OCI-LY3 (cell line): Measurements from ENCODE around the gene CDH6.

ENCODE experiments used
- H2AFZ ChIP-seq: fragments of 200-600, 300-600 bp; shearing (Covaris generic); 2 replicates; pipeline ENCODE4 v1.6.0; 2014; ENCODE audit warnings: antibody characterized with exemption, low read depth, low read length
- H3K27ac ChIP-seq: fragments of 200-600, 300-600 bp; sonication (generic); 2 replicates; pipeline ENCODE4 v1.5.1; 2014; ENCODE audit warnings: mild to moderate bottlenecking, low read length, moderate library complexity, mixed read lengths
- H3K27me3 ChIP-seq: fragments of 200-600, 300-600 bp; sonication (generic); 2 replicates; pipeline ENCODE4 v1.6.1; 2014; ENCODE audit warnings: low read depth, low read length, mixed read lengths
- H3K36me3 ChIP-seq: fragments of 200-600, 300-600 bp; sonication (generic); replicated peaks from 2 replicates; pipeline ENCODE3; 2014; ENCODE audit warnings: low read depth, low read length, mixed read lengths
- H3K4me1 ChIP-seq: fragments of 300-600, 200-600 bp; sonication (generic); 2 replicates; pipeline ENCODE4 v1.6.1; 2014; ENCODE audit warnings: low read length, mixed read lengths
- H3K4me2 ChIP-seq: fragments of 200-600, 300-600 bp; sonication (generic); 2 replicates; pipeline ENCODE4 v1.6.1; 2014; ENCODE audit warnings: low read length, mixed read lengths
- H3K4me3 ChIP-seq: fragments of 300-600, 200-600 bp; sonication (generic); 2 replicates; pipeline ENCODE4 v1.5.1; 2014; ENCODE audit warnings: antibody characterized with exemption, mild to moderate bottlenecking, low read length, moderate library complexity
- H3K79me2 ChIP-seq: fragments of 300-600, 200-600 bp; shearing (Covaris generic); 2 replicates; pipeline ENCODE4 v1.6.1; 2014; ENCODE audit warnings: mild to moderate bottlenecking, low read length, mixed read lengths
- H3K9ac ChIP-seq: fragments of 300-600, 200-600 bp; shearing (Covaris generic); 2 replicates; pipeline ENCODE4 v1.6.0; 2014; ENCODE audit warnings: mild to moderate bottlenecking, low read length, moderate library complexity
- H3K9me3 ChIP-seq: fragments of 200-600, 300-600 bp; shearing (Covaris generic); 2 replicates; pipeline ENCODE4 v1.6.1; 2014; ENCODE audit warnings: low read length, mixed read lengths; ENCODE audit not compliant: insufficient read depth
- H4K20me1 ChIP-seq: fragments of 200-600, 300-600 bp; sonication (generic); 2 replicates; pipeline ENCODE4 v1.6.1; 2016; ENCODE audit warnings: low read length, mixed read lengths; ENCODE audit not compliant: insufficient read depth
- EZH2phosphoT487 ChIP-seq: fragments of 200-600 bp; shearing (Covaris generic); IDR thresholded peaks from 2 replicates; pipeline ENCODE4 v1.6.1; 2018; ENCODE audit warnings: antibody characterized with exemption, mixed run types, low read depth
- TF ChIP-seq, protein P1 (sequence below): fragments of 200-600, 300-600 bp; sonication (generic); IDR thresholded peaks from 2 replicates; pipeline ENCODE4 v1.5.1; 2014; ENCODE audit warnings: antibody characterized with exemption, low read length, low read depth

The CDH6 gene

GRCh38 chr5:31156631-31157160, 36.8 kb upstream of the CDH6 start:
- H3K9me3 ChIP-seq: no peaks in the 10 kb centered on the region
- no peaks in the 10 kb centered on the region for H3K27me3 ChIP-seq

GRCh38 chr5:31157720-31158119, 35.8 kb upstream of the CDH6 start:
- Histone ChIP-seq H4K20me1 (no peaks in the 10 kb centered on the region), H3K27ac (no peak overlapping the region), H3K9me3 (no peaks in the 10 kb centered on the region), H3K36me3 (no peaks in the 10 kb centered on the region), H2AFZ (no peak overlapping the region), H3K9ac (no peak overlapping the region), H3K79me2 (no peaks in the 10 kb centered on the region), H3K27me3 (no peaks in the 10 kb centered on the region), H3K4me1 (no peaks in the 10 kb centered on the region), H3K4me3 (no peak overlapping the region), H3K4me2 (no peak overlapping the region)
- TF ChIP-seq, protein P1, sequence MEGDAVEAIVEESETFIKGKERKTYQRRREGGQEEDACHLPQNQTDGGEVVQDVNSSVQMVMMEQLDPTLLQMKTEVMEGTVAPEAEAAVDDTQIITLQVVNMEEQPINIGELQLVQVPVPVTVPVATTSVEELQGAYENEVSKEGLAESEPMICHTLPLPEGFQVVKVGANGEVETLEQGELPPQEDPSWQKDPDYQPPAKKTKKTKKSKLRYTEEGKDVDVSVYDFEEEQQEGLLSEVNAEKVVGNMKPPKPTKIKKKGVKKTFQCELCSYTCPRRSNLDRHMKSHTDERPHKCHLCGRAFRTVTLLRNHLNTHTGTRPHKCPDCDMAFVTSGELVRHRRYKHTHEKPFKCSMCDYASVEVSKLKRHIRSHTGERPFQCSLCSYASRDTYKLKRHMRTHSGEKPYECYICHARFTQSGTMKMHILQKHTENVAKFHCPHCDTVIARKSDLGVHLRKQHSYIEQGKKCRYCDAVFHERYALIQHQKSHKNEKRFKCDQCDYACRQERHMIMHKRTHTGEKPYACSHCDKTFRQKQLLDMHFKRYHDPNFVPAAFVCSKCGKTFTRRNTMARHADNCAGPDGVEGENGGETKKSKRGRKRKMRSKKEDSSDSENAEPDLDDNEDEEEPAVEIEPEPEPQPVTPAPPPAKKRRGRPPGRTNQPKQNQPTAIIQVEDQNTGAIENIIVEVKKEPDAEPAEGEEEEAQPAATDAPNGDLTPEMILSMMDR: no peak
- no peak for TF ChIP-seq EZH2phosphoT487

More at GRCh38 chr5:31156631-31157160, 36.8 kb upstream of the CDH6 start:
- Histone ChIP-seq H3K4me2 (no peak overlapping the region), H4K20me1 (no peaks in the 10 kb centered on the region), H3K4me1 (no peaks in the 10 kb centered on the region), H3K27ac (no peak overlapping the region), H3K4me3 (no peak overlapping the region), H3K36me3 (no peaks in the 10 kb centered on the region), H3K79me2 (no peaks in the 10 kb centered on the region), H3K9ac (no peak overlapping the region), H2AFZ (no peak overlapping the region)
- no peak for TF ChIP-seq EZH2phosphoT487
- TF ChIP-seq, protein P1: no peak

- H3K4me3 ChIP-seq: no peak overlapping the region
- no peaks in the 10 kb centered on the region for H3K79me2 ChIP-seq
- H3K4me2 ChIP-seq: no peak overlapping the region
- no peak overlapping the region for H3K9ac ChIP-seq
- H3K27me3 ChIP-seq: no peaks in the 10 kb centered on the region
- no peaks in the 10 kb centered on the region for H4K20me1 ChIP-seq
- TF ChIP-seq, protein P1: no peak
- no peak for TF ChIP-seq EZH2phosphoT487
- no peak overlapping the region for H3K27ac ChIP-seq
- H3K9me3 ChIP-seq: no peaks in the 10 kb centered on the region
- H3K36me3 ChIP-seq: no peaks in the 10 kb centered on the region
- no peaks in the 10 kb centered on the region for H3K4me1 ChIP-seq
- H2AFZ ChIP-seq: no peak overlapping the region
These were observed 34.8 kb upstream of the CDH6 start for GRCh38 chr5:31158686-31159085.

DNA sequence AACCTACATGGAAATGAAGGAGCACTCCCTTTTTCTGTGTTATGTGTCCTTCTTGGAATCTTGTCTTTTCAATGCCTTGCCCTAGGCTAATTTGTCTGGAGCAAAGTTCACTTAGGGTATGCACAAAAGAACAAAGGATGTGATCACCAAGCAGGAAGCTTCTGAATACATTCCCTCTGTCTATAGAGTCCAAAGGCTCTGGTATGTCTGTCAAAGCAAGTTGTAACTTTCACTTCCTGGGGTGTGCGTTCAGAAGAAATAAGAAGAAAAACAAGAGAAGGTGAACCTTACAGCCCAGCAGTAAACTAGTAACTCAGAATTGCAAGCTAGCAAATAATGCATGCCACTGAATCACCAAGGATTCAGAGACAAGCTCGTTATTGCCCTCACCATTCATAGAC, 31.7 kb upstream of the CDH6 start:
- Histone ChIP-seq H3K4me3 (no peak overlapping the region), H3K9me3 (no peaks in the 10 kb centered on the region), H2AFZ (no peak overlapping the region), H3K4me2 (no peak overlapping the region), H3K4me1 (no peaks in the 10 kb centered on the region), H3K27ac (no peak overlapping the region), H4K20me1 (no peaks in the 10 kb centered on the region), H3K36me3 (no peaks in the 10 kb centered on the region), H3K9ac (no peak overlapping the region), H3K27me3 (no peaks in the 10 kb centered on the region), H3K79me2 (no peaks in the 10 kb centered on the region)
- TF ChIP-seq EZH2phosphoT487: no peak
- TF ChIP-seq, protein P1: no peak
